HG03432 (cell line): ENCODE data around the gene ELF2.
"Not testable (repeated sequence)": the region's sequence is repeated elsewhere in the genome, so short reads cannot be mapped to it uniquely, and the experiment has no call there.

Experiments
- ATAC-seq: cut with Tn5 transposase; IDR thresholded peaks from one replicate; pipeline ENCODE4 v1.9.1; 2021; ENCODE audit warnings: mild to moderate bottlenecking, moderate library complexity; ENCODE audit not compliant: unreplicated experiment

Gene ELF2

DNA sequence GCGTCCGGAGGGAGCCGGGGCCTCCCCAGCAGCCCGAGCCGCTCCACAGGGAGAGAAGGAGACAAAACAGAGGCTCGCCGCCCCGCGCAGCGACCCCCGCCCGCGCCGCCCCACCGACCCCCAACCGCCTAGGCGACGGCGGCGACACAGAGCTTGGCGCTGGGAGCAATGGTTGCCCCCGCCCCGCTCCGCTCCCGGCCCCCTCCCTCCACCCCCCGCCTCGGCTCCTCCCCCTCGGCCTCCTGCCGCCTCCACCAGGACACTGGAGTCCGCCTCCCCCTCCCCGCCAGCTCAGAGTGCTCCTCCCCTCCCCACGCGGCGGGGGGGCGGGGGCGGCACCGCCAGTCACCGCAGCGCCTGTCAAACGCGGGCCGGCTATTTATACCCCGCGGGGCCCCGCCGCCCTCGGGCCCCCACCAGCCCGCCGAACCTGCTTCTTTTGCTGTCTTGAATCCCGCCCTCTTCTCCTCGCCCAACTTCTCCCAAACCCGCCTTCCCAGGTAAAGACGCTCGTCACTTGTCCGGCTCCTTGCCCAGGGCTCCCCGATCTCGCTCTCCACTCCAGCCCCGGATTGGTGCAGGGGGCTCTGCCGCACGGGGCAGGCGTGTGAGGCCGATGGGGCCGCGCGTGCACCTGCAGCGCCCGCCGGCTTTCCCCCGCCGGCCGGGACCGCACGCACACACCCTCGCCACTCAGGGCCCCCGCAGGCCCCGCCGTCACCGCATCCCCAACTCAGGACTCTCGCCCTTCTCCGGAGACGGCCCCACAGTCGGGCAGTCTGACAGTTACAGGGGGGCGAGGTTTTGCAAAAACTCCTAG is at the start of gene ELF2:
ELF2 (minus strand) TSS at position 170 of the 820 bp plus-strand sequence. CDS start 39,517 bp downstream, outside the sequence.
- ATAC-seq: peak; percentile 45

- ATAC-seq: peak; percentile 76
Measured at GRCh38 chr4:139223682-139224317, 46.8 kb upstream of the ELF2 start.

GRCh38 chr4:139222215-139222614 is 45.2 kb upstream of the ELF2 start:
- ATAC-seq: no peak

DNA sequence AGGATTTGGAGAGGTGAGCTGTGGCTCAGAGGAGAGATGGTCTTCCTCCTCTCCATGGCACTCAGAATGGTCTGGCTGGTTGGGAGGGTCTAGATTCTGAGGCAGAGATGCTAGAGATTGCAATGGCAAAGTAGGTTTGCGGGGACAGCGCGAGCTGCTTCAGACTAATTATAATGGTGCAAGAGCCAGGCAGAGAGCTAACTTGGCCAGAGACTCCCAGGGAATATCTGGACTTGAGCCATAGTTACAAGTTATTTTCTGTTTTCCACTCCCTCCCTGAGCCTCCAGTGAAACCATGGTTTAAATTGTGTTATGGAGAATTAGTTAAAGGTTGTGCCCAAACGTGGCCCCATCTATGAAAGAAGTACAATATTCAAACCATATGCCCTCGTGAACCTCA is 44.7 kb upstream of the ELF2 start:
- no peak for ATAC-seq

DNA sequence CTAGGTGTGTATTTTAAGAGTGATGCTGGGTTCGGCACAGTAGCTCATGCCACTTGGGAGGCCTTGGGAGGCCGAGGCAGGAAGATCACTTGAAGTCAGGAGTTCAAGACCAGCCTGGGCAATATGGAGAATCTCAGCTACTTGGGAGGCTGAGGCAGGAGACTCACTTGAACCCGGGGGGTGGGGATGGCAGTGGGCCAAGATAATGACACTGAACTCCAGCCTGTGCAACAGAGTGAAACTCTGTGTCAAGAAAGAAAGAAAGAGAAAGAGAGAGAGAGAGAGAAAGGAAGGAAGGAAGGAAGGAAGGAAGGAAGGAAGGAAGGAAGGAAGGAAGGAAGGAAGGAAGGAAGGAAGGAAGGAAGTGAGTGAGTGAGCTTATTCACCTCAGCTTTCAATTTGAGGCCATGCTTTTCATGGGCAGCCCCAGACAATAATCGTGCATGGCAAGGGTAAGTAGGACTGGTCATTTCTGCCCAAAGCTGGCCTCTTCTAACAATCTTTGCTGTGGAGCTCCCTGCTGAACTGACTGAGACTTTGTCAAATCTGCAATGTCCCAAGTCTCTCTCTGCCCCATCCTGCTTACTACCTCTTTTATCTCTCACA is 42.5 kb upstream of the ELF2 start:
- no peak for ATAC-seq

- peak; percentile 99 for ATAC-seq
Measured at GRCh38 chr4:139214039-139214534, 37.1 kb upstream of the ELF2 start.

DNA sequence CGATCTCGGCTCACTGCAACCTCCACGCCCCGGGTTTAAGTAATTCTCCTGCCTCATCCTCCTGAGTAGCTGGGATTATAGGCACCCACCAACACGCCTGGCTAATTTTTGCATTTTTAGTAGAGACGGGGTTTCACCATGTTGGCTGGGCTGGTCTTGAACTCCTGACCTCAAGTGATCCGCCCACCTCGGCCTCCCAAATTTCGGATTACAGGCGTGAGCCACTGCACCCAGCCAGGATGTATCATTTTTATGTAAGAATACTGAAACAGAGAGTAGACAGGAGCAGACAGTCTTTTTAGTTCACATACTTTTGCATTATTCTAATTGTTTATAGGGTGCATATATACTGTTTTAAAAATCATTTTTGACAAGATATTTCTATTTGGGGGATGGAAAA is 36.6 kb upstream of the ELF2 start:
- ATAC-seq: peak; percentile 5

DNA sequence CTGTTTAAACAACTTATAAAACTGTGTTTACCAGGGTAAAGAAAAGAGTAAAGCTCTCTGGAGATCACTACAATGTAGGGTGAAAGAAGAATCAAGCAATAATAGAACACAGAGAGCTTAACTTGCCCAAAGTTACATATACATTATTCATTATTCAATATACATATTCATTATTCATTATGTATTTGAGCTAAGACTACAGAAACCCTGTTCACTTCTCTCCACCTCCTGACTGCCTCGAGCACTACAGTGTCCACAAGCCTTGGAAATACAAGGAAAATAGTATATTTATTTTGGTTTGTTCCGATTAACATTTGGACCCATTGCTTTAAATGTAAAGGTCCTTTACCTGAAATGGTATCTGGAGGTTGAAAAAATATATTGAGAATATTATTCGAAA is 35.9 kb upstream of the ELF2 start:
- no peak for ATAC-seq

GRCh38 chr4:139210486-139210885 is 33.5 kb upstream of the ELF2 start:
- no peak for ATAC-seq

GRCh38 chr4:139209470-139210063 is 32.5 kb upstream of the ELF2 start:
- peak; percentile 23 for ATAC-seq

DNA sequence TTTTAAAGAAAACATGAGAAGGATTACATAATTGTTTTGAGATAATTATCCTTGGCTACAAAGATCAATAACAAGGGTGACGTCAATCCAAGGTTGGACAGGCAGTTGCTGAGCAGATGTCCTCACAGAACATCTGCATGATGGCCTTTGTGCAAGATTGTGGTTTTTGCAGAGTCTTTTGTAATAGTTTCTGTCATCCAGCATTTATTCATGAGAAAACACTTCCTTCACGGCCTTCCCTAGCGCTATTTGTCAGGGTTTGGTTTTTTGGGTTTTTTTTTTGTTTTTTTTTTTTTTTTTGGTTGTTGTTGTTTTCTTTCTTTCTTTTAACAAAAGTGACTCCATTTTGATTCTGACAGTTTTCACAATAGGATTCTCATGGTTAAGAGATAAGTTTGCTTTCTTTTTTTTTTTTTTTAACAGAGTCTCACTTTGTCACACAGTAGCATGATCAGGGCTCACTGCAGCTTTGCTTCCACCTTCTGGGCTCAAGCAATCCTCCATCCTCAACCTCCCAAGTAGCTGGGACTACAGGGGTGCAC is 31.5 kb upstream of the ELF2 start:
- ATAC-seq: peak; percentile 39

GRCh38 chr4:139207873-139208403 is 30.9 kb upstream of the ELF2 start:
- peak; percentile 23 for ATAC-seq

- no peak for ATAC-seq
Measured at GRCh38 chr4:139207247-139207646, 30.2 kb upstream of the ELF2 start.

- no peak for ATAC-seq
Measured at GRCh38 chr4:139202991-139203390, 26.0 kb upstream of the ELF2 start.

- no peak for ATAC-seq
Measured at GRCh38 chr4:139200506-139200905, 23.5 kb upstream of the ELF2 start.

GRCh38 chr4:139200102-139200501 is 23.1 kb upstream of the ELF2 start:
- ATAC-seq: no peak

GRCh38 chr4:139197214-139197613 is 20.2 kb upstream of the ELF2 start:
- not testable (repeated sequence) for ATAC-seq

- no peak for ATAC-seq
Measured at GRCh38 chr4:139196462-139196861, 19.4 kb upstream of the ELF2 start.

DNA sequence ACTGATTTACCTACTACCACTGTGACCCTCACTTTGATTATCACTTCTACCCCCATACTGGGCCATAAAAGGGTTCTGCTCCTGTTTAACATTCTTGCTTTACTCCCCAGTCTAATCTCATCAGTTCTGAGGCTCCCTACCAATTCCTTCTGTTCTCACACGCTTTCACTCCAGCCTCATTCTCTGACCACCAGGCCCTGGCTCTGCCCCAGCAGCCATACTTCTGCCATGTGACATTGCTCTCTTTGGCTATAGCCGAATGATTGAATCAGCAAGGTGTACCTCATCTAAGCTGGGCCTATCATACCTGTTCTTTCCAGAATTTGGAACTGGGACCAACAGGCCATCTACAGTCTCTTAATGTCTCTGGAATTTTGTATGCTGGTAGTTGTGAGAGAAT is 14.4 kb upstream of the ELF2 start:
- ATAC-seq: no peak

GRCh38 chr4:139189972-139190371 is 13.0 kb upstream of the ELF2 start:
- no peak for ATAC-seq

DNA sequence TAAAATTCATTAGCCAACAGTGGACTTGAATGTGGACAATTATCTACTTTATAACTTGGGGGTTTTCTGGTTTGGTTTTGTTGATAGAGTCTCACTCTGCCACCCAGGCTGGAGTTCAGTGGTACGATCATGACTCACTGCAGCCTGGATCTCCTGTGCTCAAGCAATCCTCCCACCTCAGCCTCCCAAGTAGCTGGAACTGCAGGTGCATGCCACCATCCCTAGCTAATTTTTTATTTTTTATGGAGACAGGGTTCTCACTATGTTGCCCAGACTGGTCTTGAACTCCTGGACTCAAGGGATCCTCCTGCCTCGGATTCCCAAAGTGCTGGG is 12.4 kb upstream of the ELF2 start:
- ATAC-seq: no peak
